ENCODE results near the gene C4orf50. TPM values are rescaled to one million over a fixed set of nuclear protein-coding genes. Genes with fewer than 3 reads are reported as not detected.

Gene C4orf50
- total and polyA plus RNA-seq, 2 of the 8 experiments (the other 6 are each of a cell fraction or from before 2014, with no cell fraction given), result 0.08 to 0.22 TPM

GRCh38 chr4:5869966-5870619, 148.1 kb downstream of the C4orf50 start:
- FAIRE-seq, result no peak
- Histone ChIP-seq H2BK20ac (ENCODE audit: low read length) (no peak overlapping the region), H3K23ac (ENCODE audit: insufficient read length) (no peak overlapping the region), H2AFZ (ENCODE audit: low read length) (no peak overlapping the region), H3K36me3 (ENCODE audit: control insufficient read depth in 2 of 4, insufficient read depth in 4 of 4, low read length in 3 of 4) (peaks cover 4 to 12% (median 10%) of the 10 kb centered on the region in 4 experiments; a peak in 6 of 8 replicates), H2BK12ac (ENCODE audit: low read depth, low read length) (no peak overlapping the region), H2AK5ac (ENCODE audit: low read depth, low read length) (no peak overlapping the region), H2BK15ac (ENCODE audit: low read length) (no peak overlapping the region), H3K4me3 (ENCODE audit: extremely low read depth in 1 of 4, insufficient read depth in 2 of 4, low read depth in 3 of 4, low read length in 4 of 4) (no peak overlapping the region), H3K18ac (ENCODE audit: extremely low read depth, low read length) (no peak overlapping the region), H3K56ac (replicated peaks; ENCODE audit: insufficient read length, low read depth, low read length) (no peak overlapping the region), H3K4ac (replicated peaks; ENCODE audit: insufficient read length, low read depth, low read length) (no peak overlapping the region), H3K14ac (ENCODE audit: insufficient read length) (no peak overlapping the region), H4K8ac (ENCODE audit: extremely low read depth, insufficient read depth, low read length) (no peak overlapping the region), H3K79me1 (ENCODE audit: low read depth, low read length) (peaks cover 24% of the 10 kb centered on the region), H3K27ac (ENCODE audit: low read depth, low read length) (no peak overlapping the region), H3K23me2 (ENCODE audit: low read depth, low read length) (no peaks in the 10 kb centered on the region), H3K9me3 (ENCODE audit: insufficient read depth in 2 of 2, low read depth in 1 of 2, low read length in 1 of 2) (no peaks in the 10 kb centered on the region), H4K20me1 (replicated peaks in 1 of 2; ENCODE audit: control insufficient read depth in 1 of 2, insufficient read depth in 2 of 2, low read length in 2 of 2) (peaks cover 22 to 35% of the 10 kb centered on the region in 2 experiments), H4K91ac (replicated peaks; ENCODE audit: insufficient read length, low read length) (no peak overlapping the region), H4K5ac (ENCODE audit: insufficient read length, low read depth, low read length) (no peak overlapping the region), H3K9ac (replicated peaks in 1 of 4; ENCODE audit: extremely low read depth in 1 of 4, low read depth in 3 of 4, low read length in 3 of 4) (no peak overlapping the region), H2BK5ac (ENCODE audit: low read depth, low read length) (no peak overlapping the region), H3K4me2 (ENCODE audit: insufficient read depth in 1 of 2, low read depth in 2 of 2, low read length in 2 of 2) (no peak overlapping the region), H3K27me3 (replicated peaks in 1 of 4; ENCODE audit: control insufficient read depth in 3 of 4, extremely low read depth in 1 of 4, insufficient read depth in 3 of 4, low read length in 3 of 4) (no peaks in the 10 kb centered on the region), H2BK120ac (replicated peaks; ENCODE audit: low read depth, low read length) (no peak overlapping the region), H3K79me2 (ENCODE audit: control insufficient read depth in 1 of 2, insufficient read depth in 2 of 2, low read length in 2 of 2) (peaks cover 0 to 46% of the 10 kb centered on the region in 2 experiments; a peak in 3 of 4 replicates), H3K4me1 (replicated peaks in 1 of 4; ENCODE audit: control insufficient read depth in 3 of 4, insufficient read depth in 4 of 4, low read length in 3 of 4) (no peaks in the 10 kb centered on the region; a peak in 2 of 7 replicates)
- ChIA-PET POLR2A (ENCODE audit: partially characterized antibody) (interaction anchor here (0.8 to 0.9 kb wide), 2 partner anchors 11 to 100 kb away, joined by 3 read pairs; no protein-coding TSS in a partner anchor), CTCF (ENCODE audit: partially characterized antibody) (interaction anchor here (0.8 to 1.4 kb wide), 5 partner anchors 11 to 110 kb away, joined by 3 read pairs; no protein-coding TSS in a partner anchor)
- 92% methylated on average over 14 of the region's 14 CpGs; no CpG with 5 or more reads in 1 of the 2 experiments for WGBS, 2 experiments (ENCODE audit: extremely low coverage in 1 of 2, insufficient coverage in 1 of 2, insufficient read length in 1 of 2, insufficient replicate concordance in 2 of 2, low coverage in 1 of 2, low lambda C conversion rate in 2 of 2, missing lambda C conversion rate in 1 of 2)
- DNase-seq (ENCODE audit: low read depth in 1 of 2, low spot score in 2 of 2), result no peak
- TF ChIP-seq SP4 (IDR thresholded peaks at IDR 0.05; ENCODE audit: low read length) (no peak), PHF8 (conservative IDR thresholded peaks at IDR 0.05; ENCODE audit: low read depth, low read length) (no peak), GABPA (IDR thresholded peaks at IDR 0.05; ENCODE audit: borderline replicate concordance, insufficient read depth, low read length) (no peak), SIX5 (IDR thresholded peaks at IDR 0.05; ENCODE audit: low read depth, low read length) (no peak), TEAD4 (IDR thresholded peaks at IDR 0.05; ENCODE audit: low read depth, low read length) (no peak), KDM4A (IDR thresholded peaks at IDR 0.05; ENCODE audit: low read depth, low read length, severe bottlenecking) (no peak), ATF2 (IDR thresholded peaks at IDR 0.05; ENCODE audit: low read length) (no peak), NANOG (IDR thresholded peaks at IDR 0.05; ENCODE audit: insufficient read depth, low read depth, low read length, poor library complexity, severe bottlenecking) (no peak), SIRT6 (IDR thresholded peaks at IDR 0.05; ENCODE audit: low read length) (no peak), EZH2 (IDR thresholded peaks at IDR 0.05; ENCODE audit: low read depth, low read length, severe bottlenecking) (no peak), JUN (IDR thresholded peaks at IDR 0.05; ENCODE audit: low read depth, low read length) (no peak)

Measured in H1 (cell line).